Measurements from ENCODE around the gene TTLL11.

DNA sequence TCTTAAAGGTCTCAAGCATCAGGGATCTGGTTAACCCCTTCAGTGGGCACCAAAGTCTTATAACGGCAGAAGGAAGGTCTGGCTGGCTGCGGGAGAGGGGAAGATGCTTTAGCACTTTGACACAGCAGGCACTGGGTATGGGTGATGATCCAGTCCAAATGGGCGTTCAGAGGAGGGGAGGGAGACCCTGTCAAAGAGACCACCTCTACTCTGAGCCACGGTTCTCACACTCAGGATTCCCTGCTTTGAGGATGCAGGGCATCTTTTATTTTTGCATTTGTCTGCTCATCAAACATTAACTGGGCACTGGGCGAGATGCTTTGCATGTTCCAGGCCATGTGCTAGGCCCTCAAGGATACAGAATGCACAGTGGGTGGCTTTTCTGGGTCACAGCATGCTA, 237.6 kb downstream of the TTLL11 start:
- no peak for TF ChIP-seq GATA2 (IDR thresholded peaks at IDR 0.05; ENCODE audit: low read depth, low read length)
- TF ChIP-seq GATA3 (IDR thresholded peaks at IDR 0.05; ENCODE audit: low read depth, low read length), result no peak

All from SH-SY5Y (cell line).